ENCODE data around the gene GABRB1.
"Not testable (repeated sequence)": the region's sequence is repeated elsewhere in the genome, so short reads cannot be mapped to it uniquely, and the experiment has no call there.

The GABRB1 gene

DNA sequence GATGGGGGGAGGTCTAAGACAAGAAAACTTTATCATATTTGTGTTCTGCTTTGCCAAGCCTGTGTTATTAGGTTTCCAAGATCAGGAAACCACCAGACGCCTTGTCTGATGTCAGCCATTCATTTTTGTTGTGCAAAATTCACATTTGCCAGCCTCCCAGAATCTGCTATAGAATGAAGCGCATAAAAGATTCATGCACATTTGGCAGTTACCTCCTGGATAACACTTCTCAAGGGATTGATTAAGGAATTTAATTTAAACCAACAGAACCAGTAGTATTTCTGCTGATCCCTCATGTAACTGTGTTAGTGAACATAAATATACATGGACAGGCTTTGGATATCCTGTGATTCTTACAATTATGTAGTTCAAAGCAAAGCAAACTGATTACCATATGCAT lies 244.2 kb downstream of the GABRB1 start:
- in situ Hi-C loops (cut with MboI; ENCODE audit: low sequenced_read_pairs): no loop called here

DNA sequence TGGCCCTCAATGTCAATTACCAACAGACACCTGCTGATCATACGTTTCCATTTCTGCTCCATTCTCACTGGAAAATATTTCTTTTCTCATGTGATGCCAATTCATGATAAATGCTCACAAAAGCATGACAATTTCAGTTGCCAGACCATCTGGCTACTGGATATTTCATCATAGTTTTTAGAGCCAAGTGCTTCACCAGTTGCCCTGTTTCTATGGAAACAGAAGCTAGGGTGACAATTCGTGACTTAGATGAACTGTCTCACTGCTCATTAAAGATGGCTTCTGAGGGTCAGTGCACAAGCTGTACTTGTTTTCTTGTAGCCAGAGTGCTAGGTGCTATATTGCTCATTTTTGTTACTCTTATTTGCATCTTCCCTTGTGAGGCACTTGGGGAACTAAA lies 247.3 kb downstream of the GABRB1 start:
- in situ Hi-C loops (cut with MboI; ENCODE audit: low sequenced_read_pairs): no loop called here

DNA sequence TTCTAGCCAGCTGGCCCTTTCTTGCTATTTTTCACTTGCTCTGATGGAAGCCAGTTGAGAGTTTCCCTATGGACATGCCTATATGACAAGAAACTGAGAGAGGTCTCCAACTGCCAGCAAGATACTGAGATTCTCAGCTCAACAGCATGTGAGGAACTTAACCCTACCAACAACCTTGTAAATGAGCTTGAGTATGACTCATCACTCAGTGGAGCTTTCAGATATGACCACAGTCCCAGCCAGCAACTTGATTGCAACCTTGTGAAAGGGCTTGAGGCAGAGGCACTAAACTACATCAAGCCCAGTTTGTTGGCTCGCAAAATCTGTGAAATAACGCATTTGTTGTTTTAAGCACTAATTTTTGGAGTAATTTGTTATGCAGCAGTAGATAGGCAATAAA lies 256.4 kb downstream of the GABRB1 start:
- in situ Hi-C loops (cut with MboI; ENCODE audit: low sequenced_read_pairs): no loop called here

DNA sequence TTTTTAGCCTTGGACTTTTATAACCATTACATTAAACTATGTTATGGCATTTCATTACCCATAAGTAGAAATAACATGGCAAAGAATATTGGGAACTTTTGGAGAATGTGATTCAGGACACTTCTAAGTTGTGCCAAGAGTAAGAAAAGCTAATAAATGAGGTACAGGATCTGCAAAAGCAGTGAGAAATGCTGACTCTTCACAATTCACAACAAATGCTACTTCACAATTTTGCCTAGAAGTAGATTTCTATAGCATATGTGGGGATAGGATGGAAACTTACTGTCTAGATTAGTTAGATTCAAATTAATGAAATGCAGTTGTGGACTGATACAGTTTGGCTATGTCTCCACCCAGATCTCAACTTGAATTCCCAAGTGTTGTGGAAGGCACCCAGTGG lies 258.4 kb downstream of the GABRB1 start:
- in situ Hi-C loops (cut with MboI; ENCODE audit: low sequenced_read_pairs): no loop called here

DNA sequence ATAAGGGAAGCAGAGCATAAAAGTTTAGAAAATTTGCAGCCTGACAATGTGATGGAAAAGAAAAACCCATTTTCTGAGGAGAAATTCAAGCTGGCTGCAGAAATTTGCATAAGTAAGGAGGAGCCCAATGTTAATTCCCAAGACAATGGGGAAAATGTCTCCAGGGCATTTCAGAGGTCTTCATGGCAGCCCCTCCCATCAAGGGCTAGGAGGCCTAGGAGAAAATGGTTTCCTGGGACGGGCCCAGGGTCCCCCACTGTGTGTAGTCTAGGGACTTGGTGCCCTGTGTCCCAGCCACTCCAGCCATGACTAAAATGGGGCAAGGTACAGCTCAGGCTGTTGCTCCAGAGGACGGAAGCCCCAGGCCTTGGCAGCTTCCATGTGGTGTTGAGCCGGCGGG lies 259.5 kb downstream of the GABRB1 start:
- in situ Hi-C loops (cut with MboI; ENCODE audit: low sequenced_read_pairs): not testable (repeated sequence)

DNA sequence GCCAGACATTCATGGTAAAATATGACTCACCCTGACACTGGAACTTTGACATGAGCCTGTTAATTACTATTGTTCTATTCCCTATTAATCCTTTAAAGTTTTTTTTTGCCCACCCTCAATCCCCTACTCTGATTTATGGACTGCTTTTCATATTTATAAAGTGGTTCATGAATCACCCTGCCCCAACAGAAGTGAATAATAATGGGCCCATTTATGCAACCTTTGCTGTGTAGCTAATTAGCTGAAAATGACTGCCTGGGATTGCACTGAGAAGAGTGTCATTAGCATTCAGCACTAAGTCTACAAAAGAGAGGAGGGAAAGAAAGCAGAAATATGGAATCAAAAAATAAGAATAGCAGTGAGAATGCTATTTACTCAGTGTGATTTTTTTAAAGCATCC lies 277.8 kb downstream of the GABRB1 start:
- in situ Hi-C loops (cut with MboI; ENCODE audit: low sequenced_read_pairs): no loop called here

DNA sequence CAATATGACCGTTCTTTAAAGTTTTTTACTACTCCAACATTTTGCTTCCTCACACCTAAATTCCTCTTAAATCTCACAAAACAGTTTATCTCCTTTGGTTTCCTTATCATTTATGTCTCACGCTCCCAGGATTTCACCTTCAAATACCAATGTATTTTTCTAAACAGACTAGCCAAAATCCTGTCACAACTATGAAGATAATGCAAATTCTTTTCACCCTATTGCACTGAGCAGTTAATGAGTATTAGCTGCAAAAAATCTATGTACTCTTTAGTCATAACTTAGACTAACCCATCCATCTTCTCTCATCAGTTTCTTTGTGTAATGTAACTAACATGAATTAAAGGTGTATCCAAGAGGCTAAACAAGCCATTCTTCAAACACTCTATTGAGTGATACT lies 280.8 kb downstream of the GABRB1 start:
- in situ Hi-C loops (cut with MboI; ENCODE audit: low sequenced_read_pairs): no loop called here

DNA sequence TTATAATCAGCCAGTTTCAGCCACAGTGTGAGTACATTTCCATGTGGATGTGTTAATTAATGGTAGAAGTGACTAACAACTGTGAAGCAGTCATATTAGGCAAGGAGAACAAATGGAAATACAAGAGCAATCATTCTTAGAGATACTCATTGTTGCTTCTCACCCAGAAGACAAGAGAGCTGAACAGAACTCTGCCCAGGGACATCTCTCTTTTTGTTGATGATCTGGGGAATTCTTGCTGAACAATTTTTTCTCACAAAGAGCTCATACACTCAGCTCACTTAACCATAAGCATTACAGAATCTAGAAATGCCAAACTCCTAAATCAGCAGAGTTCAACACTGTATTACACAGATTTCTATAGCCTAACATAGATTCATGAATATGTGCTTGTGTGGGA lies 282.0 kb downstream of the GABRB1 start:
- in situ Hi-C loops (cut with MboI; ENCODE audit: low sequenced_read_pairs): no loop called here

DNA sequence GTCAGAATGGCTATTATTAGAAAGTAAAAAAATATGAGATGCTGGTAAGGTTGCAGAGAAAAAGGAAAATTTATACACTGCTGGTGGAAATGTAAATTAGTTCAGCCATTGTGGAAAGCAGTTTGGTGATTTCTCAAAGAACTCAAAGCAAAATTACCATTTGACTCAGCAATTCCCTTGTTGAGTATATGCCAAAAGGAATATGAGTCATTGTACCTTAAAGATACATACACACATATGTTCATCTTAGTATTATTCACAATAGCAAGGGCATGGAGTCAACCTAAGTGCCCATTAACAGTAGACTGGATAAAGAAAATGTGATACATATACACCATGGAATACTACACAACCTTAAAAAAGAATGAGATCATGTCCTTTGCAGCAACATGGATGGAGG lies 284.0 kb downstream of the GABRB1 start:
- in situ Hi-C loops (cut with MboI; ENCODE audit: low sequenced_read_pairs): no loop called here

DNA sequence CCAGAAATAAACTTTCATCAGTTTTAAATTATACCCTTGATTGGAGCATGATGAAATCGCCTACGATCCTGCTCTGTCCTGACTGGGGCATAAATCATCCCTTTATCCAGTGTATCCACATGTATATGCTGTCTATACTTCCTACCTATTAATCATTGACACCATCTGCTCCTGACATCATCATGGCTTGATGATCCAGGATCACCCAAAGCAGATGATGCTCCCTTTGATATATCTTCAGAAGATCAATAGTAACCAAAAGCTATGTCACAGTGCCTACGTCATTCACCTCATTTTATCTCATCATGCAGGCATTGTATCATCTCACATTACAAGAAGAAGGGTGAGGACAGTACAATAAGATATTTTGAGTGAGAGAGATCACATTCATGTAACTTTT lies 294.7 kb downstream of the GABRB1 start:
- in situ Hi-C loops (cut with MboI; ENCODE audit: low sequenced_read_pairs): no loop called here

DNA sequence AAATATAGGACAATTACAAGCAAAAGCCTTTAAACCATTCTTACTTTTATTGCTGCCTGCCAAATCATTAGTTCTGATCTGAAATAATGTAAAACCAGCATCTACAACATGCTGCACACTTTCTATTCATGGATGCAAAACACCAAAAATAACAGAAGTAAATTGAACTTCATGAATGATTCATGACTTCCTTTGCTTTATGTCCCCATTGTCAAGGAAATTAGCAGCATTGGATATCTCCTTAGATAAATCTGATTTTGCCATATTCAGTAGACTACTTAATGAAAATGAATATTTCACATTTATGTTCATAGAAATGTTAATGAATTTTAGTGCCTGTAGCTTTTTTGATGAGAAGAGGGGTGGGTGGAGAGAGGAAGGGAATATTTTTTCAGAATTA lies 299.5 kb downstream of the GABRB1 start:
- in situ Hi-C loops (cut with MboI; ENCODE audit: low sequenced_read_pairs): no loop called here

DNA sequence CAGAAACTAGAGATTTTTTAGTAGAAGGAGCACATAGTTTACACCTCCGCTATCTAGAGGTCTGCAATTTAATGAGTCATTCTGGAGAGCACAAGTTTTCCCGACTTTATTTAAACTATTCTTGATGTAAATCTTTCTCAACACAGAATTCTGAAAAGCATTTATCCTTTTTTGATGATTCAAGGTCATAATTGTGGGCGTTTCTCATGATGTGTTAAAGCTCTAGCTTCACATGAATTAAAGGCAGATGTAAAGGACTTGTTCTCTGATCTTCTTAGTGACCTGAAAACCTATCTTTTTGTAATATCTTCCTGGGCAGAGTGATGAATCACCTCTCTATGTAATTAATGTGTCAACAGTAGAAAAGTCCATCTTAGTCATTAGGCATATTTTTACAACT lies 303.3 kb downstream of the GABRB1 start:
- in situ Hi-C loops (cut with MboI; ENCODE audit: low sequenced_read_pairs): no loop called here

DNA sequence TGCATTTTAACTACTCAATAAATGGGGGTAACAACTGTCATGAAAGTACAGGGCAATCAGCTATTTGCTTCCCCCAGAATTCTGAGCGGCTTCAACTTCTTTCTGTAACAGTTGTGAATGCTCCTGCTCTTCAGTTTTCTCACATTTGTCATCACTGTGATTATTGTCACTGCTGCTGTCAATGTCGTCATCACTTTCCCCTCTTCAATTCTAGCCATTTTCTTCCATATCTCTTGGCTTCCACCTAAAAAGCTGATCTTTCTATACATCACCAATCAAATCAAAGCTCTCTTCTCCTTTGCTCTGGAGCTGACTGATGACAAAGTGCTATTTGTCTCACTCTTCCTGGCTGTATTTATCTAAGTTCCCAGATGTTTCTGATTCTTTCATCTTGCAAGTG lies 306.5 kb downstream of the GABRB1 start:
- in situ Hi-C loops (cut with MboI; ENCODE audit: low sequenced_read_pairs): no loop called here

DNA sequence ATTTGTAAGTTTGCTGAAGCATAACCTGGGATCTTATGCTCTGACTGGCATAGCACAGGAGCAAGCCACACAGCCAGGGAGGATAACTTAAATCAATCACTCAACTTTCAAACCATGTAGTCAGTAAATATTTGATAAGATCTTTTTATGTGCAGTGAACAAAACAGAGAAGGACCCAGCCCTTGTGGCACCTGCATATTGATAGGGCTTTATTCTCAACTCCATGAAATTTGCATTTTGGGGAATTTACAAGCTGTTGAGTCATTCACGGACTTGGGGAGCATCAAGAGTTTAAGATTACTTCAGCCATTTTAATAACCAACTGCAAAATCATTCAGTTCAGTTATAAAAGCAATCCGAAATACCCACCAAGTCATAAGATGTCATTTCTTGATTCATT lies 309.5 kb downstream of the GABRB1 start:
- in situ Hi-C loops (cut with MboI; ENCODE audit: low sequenced_read_pairs): no loop called here

DNA sequence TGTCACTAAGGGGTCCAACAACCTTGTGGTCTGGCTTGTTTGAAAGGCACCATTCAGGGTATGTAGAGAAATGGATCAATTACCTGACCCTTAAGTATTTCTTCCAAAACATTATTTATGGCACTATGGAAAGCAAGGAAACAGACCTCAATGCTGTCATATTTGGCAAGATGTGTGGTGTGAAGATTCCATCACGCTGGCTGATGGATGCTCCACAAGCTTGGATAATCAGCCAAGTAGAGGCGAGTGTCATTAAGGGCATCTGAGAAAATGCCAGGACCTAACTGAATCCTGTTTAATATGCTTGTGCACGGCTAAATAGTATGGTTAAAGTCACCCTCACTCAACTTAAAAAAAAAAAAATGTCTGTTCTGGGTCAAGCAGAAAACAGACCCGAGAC lies 311.4 kb downstream of the GABRB1 start:
- in situ Hi-C loops (cut with MboI; ENCODE audit: low sequenced_read_pairs): no loop called here

DNA sequence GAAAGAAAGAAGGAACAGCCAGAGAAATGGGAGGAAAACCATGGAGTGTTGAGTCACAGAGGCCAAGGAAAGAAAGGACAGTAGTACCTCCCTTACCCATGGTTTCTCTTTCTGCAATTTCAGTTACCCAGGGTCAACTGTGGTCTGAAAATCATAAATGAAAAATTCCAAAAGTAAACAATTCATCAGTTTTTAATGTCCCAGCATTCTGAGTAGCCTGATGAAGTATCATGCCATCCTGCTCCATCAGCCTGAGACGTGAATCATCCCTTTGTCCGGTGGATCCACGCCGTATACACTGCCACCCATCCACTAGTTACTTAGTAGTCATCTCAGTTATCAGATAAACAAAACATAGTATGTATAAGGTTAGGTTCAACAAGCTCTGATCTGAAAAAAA lies 318.0 kb downstream of the GABRB1 start:
- in situ Hi-C loops (cut with MboI; ENCODE audit: low sequenced_read_pairs): no loop called here

DNA sequence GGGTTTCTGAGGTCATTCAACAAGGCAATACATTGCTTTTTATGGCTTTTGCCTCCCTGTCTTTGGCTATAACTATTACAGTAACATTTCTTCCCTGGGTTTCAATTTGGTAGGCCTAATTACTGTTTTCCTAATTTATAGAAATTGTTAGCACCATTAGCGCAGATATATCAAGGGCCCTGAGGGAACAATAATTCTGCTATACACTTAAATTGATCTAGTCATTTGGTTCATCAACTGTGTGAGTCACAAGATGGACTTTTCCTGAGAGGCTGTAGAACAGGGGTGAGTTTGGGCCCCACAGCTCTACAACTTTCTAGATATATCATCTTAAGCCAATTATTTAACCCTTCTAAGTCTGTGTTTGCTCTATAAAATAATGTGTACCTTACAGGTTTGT lies 324.2 kb downstream of the GABRB1 start:
- in situ Hi-C loops (cut with MboI; ENCODE audit: low sequenced_read_pairs): no loop called here

DNA sequence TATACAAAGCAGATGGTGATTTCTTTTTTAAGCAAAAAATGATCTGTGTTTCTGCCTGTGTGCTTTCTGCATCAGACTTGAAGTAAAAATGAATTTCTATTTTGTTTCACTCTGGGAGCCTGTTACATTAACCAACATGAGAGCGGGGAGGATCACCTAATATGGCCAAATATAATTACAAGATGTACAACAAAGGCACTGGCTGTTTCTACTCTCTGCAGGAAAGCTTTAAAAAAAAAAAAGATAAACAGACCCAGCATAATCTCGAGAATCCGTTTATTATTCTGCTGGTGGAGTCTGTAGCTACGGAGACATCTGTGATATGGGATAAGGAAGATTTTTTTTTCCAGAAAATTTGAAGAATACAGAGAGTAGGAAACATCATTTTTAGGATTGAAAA lies 328.5 kb downstream of the GABRB1 start:
- in situ Hi-C loops (cut with MboI; ENCODE audit: low sequenced_read_pairs): no loop called here

DNA sequence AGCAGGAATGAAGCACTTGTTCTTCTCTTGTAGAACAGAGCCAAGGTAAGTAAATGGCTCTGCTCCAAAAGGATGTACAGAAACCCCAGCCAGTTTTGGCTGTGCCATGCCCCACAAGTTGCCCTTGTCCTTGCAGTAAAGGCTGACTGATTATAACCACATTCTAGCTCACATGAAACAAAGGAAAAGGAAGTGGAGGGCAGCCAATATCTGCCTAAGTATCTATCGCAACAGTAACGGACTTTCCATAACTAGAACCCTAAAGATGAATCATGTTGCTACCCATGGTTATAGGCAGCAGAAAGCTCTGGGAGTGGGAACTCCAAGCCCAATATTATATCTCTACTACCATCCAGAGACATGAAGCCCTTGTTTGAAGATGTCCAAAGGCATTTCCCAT lies 336.4 kb downstream of the GABRB1 start:
- in situ Hi-C loops (cut with MboI; ENCODE audit: low sequenced_read_pairs): no loop called here

DNA sequence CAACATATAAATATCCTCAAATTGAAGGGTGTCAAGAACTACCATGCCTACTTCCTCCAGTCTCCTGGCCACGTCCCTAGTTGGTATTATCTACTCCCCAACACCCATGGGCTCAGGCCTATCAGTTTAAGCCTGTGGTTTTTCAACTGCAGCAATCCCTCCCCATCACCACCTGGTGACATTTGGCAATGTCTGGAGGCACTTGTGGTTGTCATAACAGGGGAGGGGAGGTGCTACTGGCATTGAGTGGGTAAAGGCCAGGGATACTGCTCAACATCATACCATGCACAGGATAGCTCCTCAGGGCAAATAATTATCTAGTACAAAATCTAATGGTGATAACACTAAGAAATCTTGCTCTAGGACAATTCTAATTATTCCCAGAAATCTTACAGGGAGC lies 336.8 kb downstream of the GABRB1 start:
- in situ Hi-C loops (cut with MboI; ENCODE audit: low sequenced_read_pairs): no loop called here

DNA sequence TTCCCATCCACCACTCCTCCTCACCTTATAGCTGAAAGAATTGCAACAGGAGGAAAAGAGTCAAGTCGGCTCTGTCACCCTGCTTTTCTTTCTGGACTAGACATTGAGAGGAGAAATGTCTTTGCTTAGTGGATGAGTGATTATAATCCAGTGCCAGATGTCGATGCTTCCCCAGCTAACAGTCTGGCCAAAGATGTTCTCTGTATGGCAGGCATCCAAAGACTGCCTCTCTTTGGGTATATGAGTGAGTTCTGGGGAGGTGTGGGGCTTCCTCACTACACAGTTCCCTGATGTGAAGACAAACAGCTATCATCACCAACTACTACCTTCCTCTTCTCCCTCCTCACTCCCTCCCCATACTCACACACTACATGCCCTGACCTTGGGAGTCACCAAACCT lies 341.2 kb downstream of the GABRB1 start:
- in situ Hi-C loops (cut with MboI; ENCODE audit: low sequenced_read_pairs): no loop called here

DNA sequence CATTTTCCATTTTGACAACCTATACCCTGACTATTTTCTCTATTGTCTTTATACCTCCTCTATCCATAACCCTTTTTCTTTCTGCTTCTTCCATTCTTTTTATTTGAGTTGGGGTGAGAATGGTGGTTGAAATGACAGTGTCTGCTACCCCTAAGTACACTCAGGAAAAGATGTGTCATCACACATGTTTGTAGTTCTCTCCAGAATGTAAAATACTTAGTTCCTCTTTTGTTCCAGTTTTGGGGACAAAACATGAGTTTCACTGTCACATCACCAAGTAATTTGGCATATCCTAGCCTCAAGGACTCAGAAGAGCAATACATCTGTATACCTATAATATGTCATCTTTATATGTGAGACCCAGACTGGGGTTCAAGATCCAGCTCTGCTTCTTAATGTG lies 341.8 kb downstream of the GABRB1 start:
- in situ Hi-C loops (cut with MboI; ENCODE audit: low sequenced_read_pairs): no loop called here

DNA sequence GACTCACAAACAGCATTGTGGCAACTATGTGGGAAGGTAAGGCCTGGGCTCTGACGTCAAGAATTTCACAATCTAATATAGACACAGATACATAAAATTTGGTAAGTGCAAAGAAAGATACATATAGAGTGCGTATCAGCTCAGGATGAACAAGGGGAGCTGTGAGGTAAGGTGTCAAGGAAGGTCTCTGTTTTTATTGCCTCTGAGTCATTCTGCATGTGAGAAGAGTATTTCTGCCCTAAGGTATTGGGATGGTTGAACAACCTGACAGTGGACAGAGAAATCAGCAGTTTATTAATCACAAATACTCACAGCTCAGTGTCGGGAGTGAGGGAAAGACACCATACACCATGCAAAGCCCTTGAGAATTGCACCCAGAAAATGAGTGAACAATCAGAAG lies 342.3 kb downstream of the GABRB1 start:
- in situ Hi-C loops (cut with MboI; ENCODE audit: low sequenced_read_pairs): no loop called here

DNA sequence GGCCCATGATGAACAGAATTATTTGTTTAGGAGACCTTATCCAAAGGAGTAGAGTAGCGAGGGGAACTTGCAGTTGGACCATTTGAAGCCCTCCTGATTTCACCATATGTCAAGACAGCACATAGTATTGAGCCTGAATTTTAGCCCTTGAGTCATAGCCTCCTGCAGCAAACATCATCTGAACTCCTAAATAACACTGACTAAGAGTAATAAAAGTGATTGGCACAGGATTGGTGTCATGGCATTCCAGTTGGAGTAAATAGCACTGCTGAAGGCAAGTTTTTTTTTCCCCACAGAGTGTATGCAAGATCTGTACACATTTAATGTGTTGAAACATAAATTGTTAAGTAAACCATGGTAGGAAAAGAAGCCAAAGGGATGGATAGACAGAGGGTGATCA lies 343.1 kb downstream of the GABRB1 start:
- in situ Hi-C loops (cut with MboI; ENCODE audit: low sequenced_read_pairs): no loop called here
